Gastroesophageal sphincter (tissue), 4 donors: Measurements from ENCODE around the gene SLIT3. TPM values are rescaled to one million over a fixed set of nuclear protein-coding genes. Genes with fewer than 3 reads are reported as not detected.

Experiments used
- ATAC-seq: fragments of 150-250 bp; one replicate; pipeline ENCODE4 v1.9.1; 2016; ENCODE audit warnings: mild to moderate bottlenecking, moderate library complexity
- H3K27ac ChIP-seq, 4 donors: fragments of 200-600 bp; sonication (generic) in 3 of 4; 1 replicate in 3 of 4; 2 replicates in 1 of 4; pipeline ENCODE4 v1.5.1; 2016 to 2019
- H3K27me3 ChIP-seq: fragments of 200-600 bp; sonication (generic); one replicate; pipeline ENCODE4 v1.5.1; 2019
- H3K36me3 ChIP-seq, 2 donors: fragments of 200-600 bp; sonication (generic); one replicate each; pipeline ENCODE4 v1.5.1; 2019; ENCODE audit warnings: control low read depth in 1 of 2
- H3K4me1 ChIP-seq, 3 donors: fragments of 200-600 bp; sonication (generic); 1 replicate in 2 of 3; 2 replicates in 1 of 3; pipeline ENCODE4 v1.5.1; 2016 to 2019; ENCODE audit warnings: control low read depth in 2 of 3
- H3K4me3 ChIP-seq, 2 donors: fragments of 200-600 bp; sonication (generic); one replicate each; pipeline ENCODE4 v1.5.1; 2019; ENCODE audit warnings: mild to moderate bottlenecking in 1 of 2, moderate library complexity in 1 of 2
- H3K9me3 ChIP-seq, 3 donors: fragments of 200-600 bp; sonication (generic); one replicate each; pipeline ENCODE4 v1.5.1; 2017 to 2019; ENCODE audit warnings: control low read depth in 2 of 3
- CTCF ChIP-seq, 4 experiments: fragments of 200-600 bp in 2 of 4; fragments of 450-650 bp in 2 of 4; sonication (generic) in 1 of 4; IDR thresholded peaks; one replicate each; pipeline ENCODE4 v1.5.1; 2017 to 2019; ENCODE audit warnings: antibody characterized with exemption in 4 of 4, mild to moderate bottlenecking in 2 of 4, moderate library complexity in 2 of 4
- EP300 ChIP-seq: sonication (generic); formaldehyde crosslinking; IDR thresholded peaks from one replicate; pipeline ENCODE4 v1.6.1; 2017; ENCODE audit warnings: antibody characterized with exemption, mild to moderate bottlenecking
- POLR2A ChIP-seq, 2 donors: fragments of 450-650 bp; IDR thresholded peaks; one replicate each; pipeline ENCODE4 v1.6.1; 2017; ENCODE audit warnings: antibody characterized with exemption in 2 of 2, mild to moderate bottlenecking in 2 of 2, moderate library complexity in 1 of 2
- POLR2AphosphoS5 ChIP-seq: sonication (generic); formaldehyde crosslinking; IDR thresholded peaks from one replicate; pipeline ENCODE4 v1.6.1; 2017; ENCODE audit warnings: antibody characterized with exemption
- WGBS, 2 donors: methylation state at CpG; one replicate each; pipeline ENCODE4 v1.1.5; 2018; ENCODE audit warnings: low coverage in 1 of 2; 5-methylcytosine and 5-hydroxymethylcytosine counted together
- total RNA-seq, 4 donors: library from RNA; depleted of rRNA; stranded (reverse); fragments of >200 nt; gene quantifications; one replicate each; pipeline ENCODE4 v1.1.0, GENCODE V29; 2016

SLIT3 gene
- total RNA-seq, 4 donors from 2014 or later, result 29.6 to 76.3 (median 31.1) TPM

DNA sequence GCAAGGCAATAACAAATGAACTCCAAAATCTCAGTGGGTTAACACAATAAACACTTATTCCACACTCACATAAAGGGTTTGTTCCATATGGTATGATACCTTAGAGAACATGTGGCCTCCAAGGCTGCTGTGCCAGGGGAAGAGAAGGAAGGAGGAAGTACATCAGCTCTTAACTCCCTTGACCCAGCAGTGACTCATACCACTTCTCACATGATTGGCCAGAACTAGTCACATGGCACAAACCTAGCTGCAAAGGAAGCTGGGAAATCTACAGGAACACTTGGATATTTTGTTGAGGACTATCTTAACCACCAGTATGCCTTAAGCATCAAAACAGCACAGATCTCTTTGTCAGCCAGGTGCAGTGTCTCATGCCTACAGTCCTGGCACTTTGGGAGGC, 99.3 kb downstream of the SLIT3 start:
- ATAC-seq, result no peak
- H3K36me3 ChIP-seq, result no peaks in the 10 kb centered on the region
- H3K27ac ChIP-seq, result no peak overlapping the region
- no peaks in the 10 kb centered on the region for H3K27me3 ChIP-seq
- peaks cover 0 to 8% (median 0%) of the 10 kb centered on the region in 3 donors for H3K9me3 ChIP-seq
- TF ChIP-seq EP300 (no peak), POLR2AphosphoS5 (no peak), CTCF (IDR thresholded peaks at IDR 0.05) (no peak), POLR2A (IDR thresholded peaks at IDR 0.05) (no peak)
- peaks cover 0 to 4% (median 0%) of the 10 kb centered on the region in 3 donors for H3K4me1 ChIP-seq
- no peak overlapping the region for H3K4me3 ChIP-seq

DNA sequence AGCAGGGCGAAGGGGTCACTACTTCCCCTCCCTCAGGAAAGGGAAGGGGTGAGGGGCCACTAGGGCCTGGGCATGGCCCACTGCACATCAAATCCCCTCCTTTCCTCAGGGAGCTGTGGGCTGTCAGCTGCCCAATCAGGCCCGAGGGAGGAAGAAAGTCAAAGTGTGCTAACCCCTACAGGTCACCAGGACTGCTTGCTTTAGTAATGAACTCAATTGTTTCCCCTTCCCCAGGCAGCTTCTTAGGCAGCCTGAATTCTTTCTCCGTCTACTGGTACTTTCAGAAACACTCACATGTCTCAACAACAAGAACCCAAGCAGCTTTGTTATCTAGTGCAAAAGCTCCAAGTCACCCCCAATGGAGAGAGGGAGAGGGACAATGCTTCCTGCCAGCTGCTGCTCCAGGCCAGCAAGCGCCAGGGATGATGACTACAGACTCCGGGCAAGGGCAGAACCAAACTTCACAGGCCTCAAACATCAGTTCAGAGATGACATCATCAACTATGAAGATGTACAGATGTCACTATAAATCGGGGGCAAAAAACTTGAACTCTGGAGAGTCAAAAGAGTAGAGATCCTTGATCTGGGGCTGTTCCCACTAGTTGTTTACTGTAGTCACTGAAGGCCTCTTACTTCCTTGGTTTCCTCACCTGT, 100.7 kb downstream of the SLIT3 start:
- TF ChIP-seq EP300 (no peak), POLR2AphosphoS5 (no peak), CTCF (IDR thresholded peaks at IDR 0.05) (no peak), POLR2A (IDR thresholded peaks at IDR 0.05) (no peak)
- H3K4me1 ChIP-seq, result peaks cover 0 to 4% (median 0%) of the 10 kb centered on the region in 3 donors
- WGBS, 2 donors, result 79 to 84% methylated on average over 4 to 5 of the region's 6 CpGs
- H3K9me3 ChIP-seq, result peaks cover 0 to 8% (median 0%) of the 10 kb centered on the region in 3 donors
- H3K36me3 ChIP-seq, result no peaks in the 10 kb centered on the region
- ATAC-seq, result no peak
- no peaks in the 10 kb centered on the region for H3K27me3 ChIP-seq
- no peak overlapping the region for H3K4me3 ChIP-seq
- no peak overlapping the region for H3K27ac ChIP-seq

DNA sequence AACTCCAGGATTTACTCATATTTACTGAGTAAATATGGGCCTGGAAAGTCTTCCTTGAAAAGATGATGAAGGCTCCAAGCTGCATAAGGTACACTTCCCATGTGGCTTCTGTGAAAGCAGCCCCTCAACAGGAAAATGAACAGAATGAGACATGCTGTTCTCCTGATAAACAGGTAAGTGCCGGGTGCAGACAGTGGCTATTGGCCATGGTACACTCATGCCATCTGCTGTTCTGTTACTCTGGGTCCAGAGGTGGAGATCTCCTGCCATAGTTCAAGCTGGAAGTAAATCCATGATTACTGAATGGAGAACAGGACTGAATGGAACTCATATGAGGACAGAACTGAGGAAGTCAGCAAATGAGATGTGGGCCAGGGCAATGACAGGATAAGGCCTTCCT, 103.6 kb downstream of the SLIT3 start:
- peaks cover 0 to 4% (median 0%) of the 10 kb centered on the region in 3 donors for H3K4me1 ChIP-seq
- no peak for ATAC-seq
- TF ChIP-seq POLR2A (IDR thresholded peaks at IDR 0.05), result no peak
- peak in 1 of 4 experiments; percentile 33 for TF ChIP-seq CTCF (IDR thresholded peaks at IDR 0.05)
- 67% methylated on average over 1 of the region's 1 CpG for WGBS, 2 donors
- H3K36me3 ChIP-seq, result peaks cover 0 to 8% of the 10 kb centered on the region in 2 donors
- no peak overlapping the region for H3K4me3 ChIP-seq
- no peaks in the 10 kb centered on the region for H3K27me3 ChIP-seq
- peaks cover 0 to 8% (median 0%) of the 10 kb centered on the region in 3 donors for H3K9me3 ChIP-seq
- H3K27ac ChIP-seq, result no peak overlapping the region

GRCh38 chr5:169196059-169196458, 104.9 kb downstream of the SLIT3 start:
- peaks cover 0 to 8% (median 0%) of the 10 kb centered on the region in 3 donors for H3K4me1 ChIP-seq
- H3K9me3 ChIP-seq, result no peaks in the 10 kb centered on the region
- TF ChIP-seq POLR2A (IDR thresholded peaks at IDR 0.05), result no peak
- TF ChIP-seq CTCF (IDR thresholded peaks at IDR 0.05), result no peak
- TF ChIP-seq POLR2AphosphoS5, result no peak
- no peak for TF ChIP-seq EP300
- ATAC-seq, result no peak
- no peaks in the 10 kb centered on the region for H3K27me3 ChIP-seq
- H3K4me3 ChIP-seq, result no peak overlapping the region
- peaks cover 0 to 8% of the 10 kb centered on the region in 2 donors for H3K36me3 ChIP-seq
- no peak overlapping the region for H3K27ac ChIP-seq
- 92 to 93% methylated on average over 3 of the region's 6 CpGs for WGBS, 2 donors

DNA sequence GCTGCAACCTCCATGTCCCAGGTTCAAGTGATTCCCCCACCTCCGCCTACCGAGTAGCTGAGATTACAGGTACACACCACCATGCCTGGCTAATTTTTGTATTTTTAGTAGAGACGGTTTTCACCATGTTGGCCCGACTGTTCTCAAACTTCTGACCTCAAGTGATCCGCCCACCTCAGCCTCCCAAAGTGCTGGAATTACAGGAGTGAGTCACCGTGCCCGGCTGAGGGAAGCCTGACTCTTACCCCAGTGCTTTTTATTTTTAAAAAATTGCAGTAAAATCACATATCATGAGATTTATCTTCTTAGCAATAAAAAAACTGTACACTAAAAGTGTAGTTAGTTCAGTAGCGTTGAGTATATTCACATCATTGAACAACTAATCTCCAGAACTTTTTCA, 105.3 kb downstream of the SLIT3 start:
- no peak for ATAC-seq
- Histone ChIP-seq H3K36me3 (peaks cover 0 to 8% of the 10 kb centered on the region in 2 donors), H3K4me3 (no peak overlapping the region), H3K9me3 (no peaks in the 10 kb centered on the region), H3K27ac (no peak overlapping the region), H3K27me3 (no peaks in the 10 kb centered on the region), H3K4me1 (peaks cover 0 to 12% (median 0%) of the 10 kb centered on the region in 3 donors)
- TF ChIP-seq EP300 (no peak), CTCF (IDR thresholded peaks at IDR 0.05) (no peak)
- WGBS, 2 donors, result 78 to 89% methylated on average over 6 to 8 of the region's 8 CpGs
